ENCODE measurements around the gene SEH1L.
A peak's percentile ranks its signal among the peaks of the same experiment; 100 is the strongest.
"Not testable (repeated sequence)": the region's sequence is repeated elsewhere in the genome, so short reads cannot be mapped to it uniquely, and the experiment has no call there.

SEH1L gene

GRCh38 chr18:12996661-12997292, 49.0 kb downstream of the SEH1L start:
- no peak for FAIRE-seq

- FAIRE-seq: not testable (repeated sequence)
Observed at GRCh38 chr18:12997330-12997729, 49.5 kb downstream of the SEH1L start.

DNA sequence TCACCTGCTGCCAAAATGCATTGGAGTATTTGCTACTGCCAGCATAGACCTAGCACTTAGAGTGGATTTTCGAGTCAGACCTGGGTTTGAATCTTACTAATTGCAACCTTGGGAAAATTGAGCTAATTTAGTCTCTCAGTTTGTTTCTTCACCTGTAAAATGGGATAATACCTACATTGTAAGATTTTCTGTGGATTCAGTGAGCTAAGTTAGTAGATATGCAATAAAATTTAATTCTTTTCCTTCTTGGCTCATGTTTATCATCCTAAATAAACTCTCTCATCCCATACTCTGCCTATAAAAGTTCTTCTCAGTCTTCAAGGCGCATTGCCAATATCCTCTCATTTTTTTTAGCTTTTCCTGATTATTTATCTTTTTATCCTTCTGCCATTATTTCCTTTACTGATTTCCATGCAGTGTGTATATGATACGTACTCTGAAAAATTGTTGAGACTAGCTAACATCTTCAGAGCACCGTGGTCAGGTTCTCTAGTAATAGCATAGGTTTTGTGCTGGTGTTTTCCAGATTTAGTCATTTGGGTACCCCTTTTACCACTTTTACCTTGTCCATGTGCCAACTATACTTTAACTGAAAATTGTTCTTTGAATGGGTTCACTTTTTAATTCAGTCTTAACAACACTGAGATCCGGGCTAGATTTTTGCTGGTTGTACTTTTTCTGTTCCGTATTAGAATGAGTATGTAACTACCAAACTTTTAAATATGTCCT, 50.7 kb downstream of the SEH1L start:
- FAIRE-seq: no peak

DNA sequence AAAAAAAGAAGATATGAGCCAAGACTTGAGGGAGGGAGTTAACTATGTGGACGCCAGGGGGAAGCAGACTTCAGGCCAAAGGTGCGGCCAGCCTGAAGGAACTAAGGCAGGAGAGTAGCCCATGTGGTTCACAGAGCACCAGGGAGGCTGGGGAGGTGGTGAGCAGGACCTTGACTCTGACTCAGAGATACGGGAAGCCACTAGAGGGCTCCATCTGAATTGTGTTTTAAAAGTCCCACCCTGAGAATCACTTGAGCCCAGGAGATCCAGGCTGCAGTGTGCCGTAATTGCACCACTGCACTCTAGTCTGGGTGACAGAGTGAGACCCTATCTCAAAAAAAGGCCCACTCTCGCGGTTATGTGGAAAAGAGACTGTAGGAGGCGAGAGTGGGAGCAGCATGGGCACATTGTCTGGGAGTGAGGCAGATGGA, 55.7 kb downstream of the SEH1L start:
- FAIRE-seq: no peak

DNA sequence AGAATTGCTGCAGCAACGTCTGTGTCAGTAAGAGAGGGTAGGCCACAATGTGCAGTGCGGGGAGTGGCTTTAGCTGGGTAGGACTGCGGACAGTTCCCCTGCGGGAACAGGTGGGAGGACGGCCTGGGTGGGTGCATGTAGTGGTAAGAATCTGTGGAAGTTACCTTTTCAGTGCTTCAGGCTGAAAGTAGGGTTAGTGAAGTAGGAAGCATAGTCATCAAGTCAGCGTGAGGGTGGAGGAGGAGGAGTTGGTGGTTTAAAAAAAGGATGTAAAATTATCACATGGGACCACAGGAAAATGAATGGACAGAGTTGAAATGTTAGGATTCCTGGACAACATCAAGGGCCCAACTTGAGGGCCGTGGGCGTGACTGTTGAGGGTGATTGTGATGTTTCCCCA, 56.6 kb downstream of the SEH1L start:
- no peak for FAIRE-seq

DNA sequence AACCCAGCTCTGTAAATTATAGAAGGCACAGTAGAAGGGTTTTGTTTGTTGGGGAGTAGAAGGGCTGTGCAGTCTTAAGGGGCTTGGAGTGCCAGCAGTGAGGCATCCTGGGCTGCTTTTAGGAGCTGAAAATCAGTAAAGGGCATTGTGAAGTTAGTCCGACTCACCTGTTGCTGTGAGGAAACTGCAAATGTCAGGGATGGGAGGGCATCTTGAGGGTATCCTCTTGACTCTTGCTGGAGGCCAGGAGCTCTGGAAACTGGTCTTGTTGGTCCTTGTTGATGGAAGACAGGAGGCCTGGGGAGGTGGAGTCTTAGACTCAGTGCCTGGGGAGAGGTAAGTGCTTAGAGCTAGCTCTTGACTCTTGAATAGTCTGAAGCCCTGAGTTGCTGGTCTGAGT, 57.5 kb downstream of the SEH1L start:
- FAIRE-seq: no peak

DNA sequence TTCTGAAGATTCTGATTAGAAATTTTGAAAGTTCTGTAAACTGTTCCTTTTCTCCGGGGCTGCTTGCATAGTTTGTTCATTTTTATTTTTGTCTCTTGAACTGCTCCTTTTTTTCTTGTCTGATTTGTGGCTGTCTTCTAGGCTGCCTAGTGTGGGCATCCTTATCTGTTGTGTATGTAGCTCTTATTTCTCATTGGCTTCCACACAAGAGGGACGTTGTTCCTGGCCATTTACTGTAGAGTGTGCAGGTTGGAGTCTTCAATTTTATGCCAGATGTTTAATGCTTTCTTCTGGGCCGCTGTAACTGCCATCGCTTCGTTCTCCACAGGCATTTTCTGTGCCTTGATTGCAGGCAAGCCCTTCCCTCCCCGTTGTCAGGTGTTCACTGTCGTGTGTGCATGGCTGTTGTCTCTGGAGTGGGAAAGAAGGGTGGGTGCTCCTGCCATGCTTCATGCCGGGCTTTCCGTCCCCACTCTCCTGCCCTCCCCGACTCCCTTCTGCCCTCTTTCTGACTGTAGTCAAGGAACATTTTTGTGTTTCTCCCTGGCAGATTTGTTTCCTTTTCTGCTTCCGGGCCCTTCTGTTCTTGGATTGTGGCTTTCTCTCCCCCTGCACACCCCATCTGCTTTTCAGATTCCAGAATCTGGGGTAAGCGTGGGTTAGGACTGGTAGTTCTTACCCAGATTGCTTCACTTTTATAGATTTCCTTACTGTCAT, 58.9 kb downstream of the SEH1L start:
- FAIRE-seq: no peak

- no peak for FAIRE-seq
Observed at GRCh38 chr18:13007248-13007560, 59.4 kb downstream of the SEH1L start.

GRCh38 chr18:13011719-13012118, 63.9 kb downstream of the SEH1L start:
- no peak for FAIRE-seq

DNA sequence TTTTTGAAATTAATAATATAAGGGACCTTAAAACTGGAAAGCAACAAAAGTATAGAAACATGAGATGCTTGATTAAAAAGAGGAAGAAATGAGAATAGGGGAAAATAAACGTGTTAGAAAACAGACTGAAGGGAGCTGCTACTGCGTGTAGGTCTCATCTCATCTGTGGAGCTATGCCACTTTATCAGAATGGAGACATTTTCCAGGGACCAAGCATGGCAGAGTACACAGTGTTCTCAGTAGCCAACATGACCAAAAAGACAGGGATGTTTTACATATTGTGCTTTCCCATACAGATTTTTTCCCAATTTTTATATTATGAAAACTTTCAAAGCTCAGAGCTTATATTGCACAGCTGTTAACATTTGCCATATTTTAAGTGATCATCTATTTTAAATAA, 66.4 kb downstream of the SEH1L start:
- FAIRE-seq: no peak

- no peak for FAIRE-seq
Observed at GRCh38 chr18:13014818-13015217, 67.0 kb downstream of the SEH1L start.

- no peak for FAIRE-seq
Observed at GRCh38 chr18:13017247-13017875, 69.5 kb downstream of the SEH1L start.

- FAIRE-seq: no peak
Observed at GRCh38 chr18:13018374-13018773, 70.6 kb downstream of the SEH1L start.

- no peak for FAIRE-seq
Observed at GRCh38 chr18:13019301-13019700, 71.5 kb downstream of the SEH1L start.

- peak; percentile 25 for FAIRE-seq
Observed at GRCh38 chr18:13022644-13023043, 74.8 kb downstream of the SEH1L start.

- FAIRE-seq: no peak
Observed at GRCh38 chr18:13025233-13025632, 77.4 kb downstream of the SEH1L start.

GRCh38 chr18:13026583-13027270, 78.9 kb downstream of the SEH1L start:
- FAIRE-seq: no peak

DNA sequence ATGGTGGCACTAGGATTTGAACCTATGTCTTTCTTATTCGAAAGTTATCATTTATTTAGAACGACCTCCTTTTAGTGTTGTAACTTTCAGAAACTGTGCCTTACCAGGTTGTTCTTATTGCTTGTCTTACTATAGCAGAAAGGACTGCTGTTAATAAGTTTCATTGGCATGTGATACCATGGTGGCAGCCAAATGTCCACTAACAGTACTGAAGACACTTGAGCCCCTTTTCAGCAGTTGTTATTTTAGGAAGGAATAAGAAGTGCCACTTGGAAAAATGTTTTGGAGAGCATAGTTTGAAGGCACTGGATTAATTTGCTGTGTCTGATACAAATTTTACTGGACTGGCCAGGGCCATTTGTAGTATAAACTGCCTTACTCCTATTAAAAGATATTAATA, 81.1 kb downstream of the SEH1L start:
- FAIRE-seq: no peak

- FAIRE-seq: no peak
Observed at GRCh38 chr18:13032173-13032572, 84.4 kb downstream of the SEH1L start.

DNA sequence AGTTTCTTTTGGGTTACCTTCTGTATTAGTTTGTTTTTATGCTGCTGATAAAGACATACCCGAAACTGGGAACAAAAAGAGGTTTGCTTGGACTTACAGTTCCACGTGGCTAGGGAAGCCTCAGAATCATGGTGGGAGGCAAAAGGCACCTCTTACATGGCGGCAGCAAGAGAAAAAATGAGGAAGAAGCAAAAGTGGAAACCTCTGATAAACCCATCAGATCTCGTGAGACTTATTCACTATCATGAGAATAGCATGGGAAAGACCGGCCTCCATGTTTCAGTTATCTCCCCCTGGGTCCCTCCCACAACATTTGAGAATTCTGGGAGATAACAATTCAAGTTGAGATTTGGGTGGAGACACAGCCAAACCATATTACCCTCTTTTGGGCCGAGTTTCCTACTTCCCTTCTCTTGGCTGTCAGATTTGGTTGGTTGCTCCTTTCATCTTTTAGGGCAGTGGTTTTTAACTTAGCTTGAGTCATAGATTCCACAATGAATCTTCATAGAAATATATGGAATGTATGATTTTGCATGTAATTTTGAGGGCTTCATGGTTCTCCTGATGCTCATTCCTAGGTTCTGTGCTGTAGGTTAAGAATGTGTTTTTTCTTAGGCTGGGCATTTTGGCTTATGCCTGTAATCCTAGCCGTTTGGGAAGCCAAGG, 87.6 kb downstream of the SEH1L start:
- no peak for FAIRE-seq

DNA sequence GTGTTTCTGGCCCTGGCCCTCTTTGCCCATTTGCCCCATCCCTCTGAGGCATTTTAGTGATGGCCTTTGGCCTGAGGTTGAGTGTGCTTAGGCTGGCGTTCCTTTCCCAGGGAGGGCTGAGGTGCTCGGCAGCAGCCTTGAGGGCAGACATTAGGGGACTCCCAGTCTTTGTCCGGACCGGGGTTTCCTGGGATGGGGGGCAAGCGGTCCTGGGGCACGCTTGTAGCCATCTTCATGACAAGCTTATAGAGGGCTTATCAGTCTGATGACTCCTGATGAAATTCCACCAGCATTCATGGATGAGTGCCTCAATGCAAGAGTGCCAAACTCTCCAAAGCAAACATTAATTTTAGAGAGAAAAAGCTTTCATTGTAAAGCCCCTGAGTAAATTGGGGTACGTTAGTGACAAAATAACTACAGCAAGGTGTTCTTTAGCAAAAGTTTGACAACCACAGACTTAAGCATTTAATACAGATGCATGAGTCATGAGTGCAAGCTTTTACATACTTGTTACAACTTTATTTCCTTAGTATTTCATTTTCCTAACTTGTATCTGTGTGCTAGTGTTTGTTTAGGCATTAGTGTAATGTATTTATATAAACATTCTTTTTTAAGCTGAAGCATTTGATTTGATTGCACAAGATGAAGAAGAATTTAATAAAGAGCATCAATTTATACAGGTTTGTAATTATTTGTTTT, 89.0 kb downstream of the SEH1L start:
- peak; percentile 14 for FAIRE-seq

Measured in A204.1 (cell line).